HCT116 (cell line): ENCODE measurements around the gene CA11.
"Not testable (repeated sequence)": the region's sequence is repeated elsewhere in the genome, so short reads cannot be mapped to it uniquely, and the experiment has no call there.

Experiments
- CBX3 ChIP-seq: IDR thresholded peaks from 2 replicates; pipeline ENCODE4 v1.6.1; 2012; ENCODE audit warnings: low read depth
- CTCF ChIP-seq, 3 experiments: fragments of 200-600 bp in 1 of 3; sonication (generic) in 1 of 3; IDR thresholded peaks in 2 of 3; conservative IDR thresholded peaks in 1 of 3; 2 replicates each; pipeline ENCODE4 v1.5.1; 2012 to 2017; ENCODE audit warnings: low read depth in 2 of 3, low read length in 2 of 3, antibody characterized with exemption in 1 of 3, borderline replicate concordance in 1 of 3, control low read depth in 1 of 3, mild to moderate bottlenecking in 1 of 3, mixed read lengths in 1 of 3, mixed run types in 1 of 3, moderate library complexity in 1 of 3; ENCODE audit not compliant: insufficient read depth in 1 of 3
- EZH2 ChIP-seq: fragments of 200-600 bp; sonication (generic); IDR thresholded peaks from 2 replicates; pipeline ENCODE4 v1.6.1; 2017; ENCODE audit warnings: antibody characterized with exemption, mixed run types
- EZH2phosphoT487 ChIP-seq: fragments of 200-600 bp; IDR thresholded peaks from 2 replicates; pipeline ENCODE4 v1.6.1; 2018; ENCODE audit warnings: antibody characterized with exemption, borderline replicate concordance
- JUND ChIP-seq: IDR thresholded peaks from 2 replicates; pipeline ENCODE4 v1.6.1; 2012
- MAX ChIP-seq: IDR thresholded peaks from 2 replicates; pipeline ENCODE4 v1.6.1; 2012
- POLR2A ChIP-seq: IDR thresholded peaks from 2 replicates; pipeline ENCODE4 v1.7.0; 2011; ENCODE audit warnings: borderline replicate concordance; ENCODE audit not compliant: insufficient read depth, insufficient read length; ENCODE audit errors: extremely low read depth
- POLR2AphosphoS5 ChIP-seq: IDR thresholded peaks from 2 replicates; pipeline ENCODE4 v1.6.1; 2011; ENCODE audit warnings: mild to moderate bottlenecking, low read depth, low read length, moderate library complexity
- TCF7L2 ChIP-seq: IDR thresholded peaks from 2 replicates; pipeline ENCODE4 v1.7.0; 2011; ENCODE audit warnings: borderline replicate concordance, inconsistent platforms; ENCODE audit not compliant: insufficient read depth, insufficient read length; ENCODE audit errors: extremely low read depth
- YY1 ChIP-seq: IDR thresholded peaks from 2 replicates; pipeline ENCODE4 v1.6.1; 2011; ENCODE audit warnings: low read length, low read depth, moderate library complexity, mild to moderate bottlenecking; ENCODE audit not compliant: insufficient replicate concordance; ENCODE audit errors: extremely low read depth
- ZNF274 ChIP-seq: fragments of 200-500 bp; sonication (Bioruptor generic); IDR thresholded peaks from 2 replicates; pipeline ENCODE4 v1.6.1; 2014; ENCODE audit warnings: mild to moderate bottlenecking, low read depth, low read length, inconsistent platforms
- TF ChIP-seq, protein P1 (sequence below): IDR thresholded peaks from 2 replicates; pipeline ENCODE4 v1.6.1; 2012; ENCODE audit warnings: low read depth

- TF ChIP-seq POLR2AphosphoS5; POLR2A; CTCF (IDR thresholded peaks at IDR 0.05 in 2 of 3, conservative IDR thresholded peaks at IDR 0.05 in 1 of 3; ENCODE audit: borderline replicate concordance in 1 of 3, insufficient read depth in 1 of 3, low read depth in 2 of 3, low read length in 2 of 3); ZNF274; EZH2phosphoT487; JUND; EZH2; MAX; CBX3; YY1; TCF7L2: not testable (repeated sequence)
- TF ChIP-seq, protein P1, sequence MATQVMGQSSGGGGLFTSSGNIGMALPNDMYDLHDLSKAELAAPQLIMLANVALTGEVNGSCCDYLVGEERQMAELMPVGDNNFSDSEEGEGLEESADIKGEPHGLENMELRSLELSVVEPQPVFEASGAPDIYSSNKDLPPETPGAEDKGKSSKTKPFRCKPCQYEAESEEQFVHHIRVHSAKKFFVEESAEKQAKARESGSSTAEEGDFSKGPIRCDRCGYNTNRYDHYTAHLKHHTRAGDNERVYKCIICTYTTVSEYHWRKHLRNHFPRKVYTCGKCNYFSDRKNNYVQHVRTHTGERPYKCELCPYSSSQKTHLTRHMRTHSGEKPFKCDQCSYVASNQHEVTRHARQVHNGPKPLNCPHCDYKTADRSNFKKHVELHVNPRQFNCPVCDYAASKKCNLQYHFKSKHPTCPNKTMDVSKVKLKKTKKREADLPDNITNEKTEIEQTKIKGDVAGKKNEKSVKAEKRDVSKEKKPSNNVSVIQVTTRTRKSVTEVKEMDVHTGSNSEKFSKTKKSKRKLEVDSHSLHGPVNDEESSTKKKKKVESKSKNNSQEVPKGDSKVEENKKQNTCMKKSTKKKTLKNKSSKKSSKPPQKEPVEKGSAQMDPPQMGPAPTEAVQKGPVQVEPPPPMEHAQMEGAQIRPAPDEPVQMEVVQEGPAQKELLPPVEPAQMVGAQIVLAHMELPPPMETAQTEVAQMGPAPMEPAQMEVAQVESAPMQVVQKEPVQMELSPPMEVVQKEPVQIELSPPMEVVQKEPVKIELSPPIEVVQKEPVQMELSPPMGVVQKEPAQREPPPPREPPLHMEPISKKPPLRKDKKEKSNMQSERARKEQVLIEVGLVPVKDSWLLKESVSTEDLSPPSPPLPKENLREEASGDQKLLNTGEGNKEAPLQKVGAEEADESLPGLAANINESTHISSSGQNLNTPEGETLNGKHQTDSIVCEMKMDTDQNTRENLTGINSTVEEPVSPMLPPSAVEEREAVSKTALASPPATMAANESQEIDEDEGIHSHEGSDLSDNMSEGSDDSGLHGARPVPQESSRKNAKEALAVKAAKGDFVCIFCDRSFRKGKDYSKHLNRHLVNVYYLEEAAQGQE: not testable (repeated sequence)
Observed at GRCh38 chr19:48632286-48632685, 13.7 kb downstream of the CA11 start.
